Measurements from ENCODE around the gene PSMD12.
"Not testable (repeated sequence)": the region's sequence is repeated elsewhere in the genome, so short reads cannot be mapped to it uniquely, and the experiment has no call there.

Gene PSMD12

GRCh38 chr17:67332162-67332508, 34.2 kb downstream of the PSMD12 start:
- H3K9me3 ChIP-seq (ENCODE audit: control insufficient read depth, low read length); DNase-seq; H3K4me3 ChIP-seq (ENCODE audit: insufficient read depth, low read depth, low read length, poor library complexity, severe bottlenecking); H3K4me1 ChIP-seq (ENCODE audit: control insufficient read depth, insufficient read depth, low read length, poor library complexity, severe bottlenecking); H3K36me3 ChIP-seq (ENCODE audit: control insufficient read depth, insufficient read depth, low read length); H3K27ac ChIP-seq (ENCODE audit: insufficient read depth, low read length, poor library complexity, severe bottlenecking); H3K27me3 ChIP-seq (replicated peaks; ENCODE audit: control insufficient read depth, insufficient read depth, low read length, poor library complexity, severe bottlenecking): not testable (repeated sequence)

DNA sequence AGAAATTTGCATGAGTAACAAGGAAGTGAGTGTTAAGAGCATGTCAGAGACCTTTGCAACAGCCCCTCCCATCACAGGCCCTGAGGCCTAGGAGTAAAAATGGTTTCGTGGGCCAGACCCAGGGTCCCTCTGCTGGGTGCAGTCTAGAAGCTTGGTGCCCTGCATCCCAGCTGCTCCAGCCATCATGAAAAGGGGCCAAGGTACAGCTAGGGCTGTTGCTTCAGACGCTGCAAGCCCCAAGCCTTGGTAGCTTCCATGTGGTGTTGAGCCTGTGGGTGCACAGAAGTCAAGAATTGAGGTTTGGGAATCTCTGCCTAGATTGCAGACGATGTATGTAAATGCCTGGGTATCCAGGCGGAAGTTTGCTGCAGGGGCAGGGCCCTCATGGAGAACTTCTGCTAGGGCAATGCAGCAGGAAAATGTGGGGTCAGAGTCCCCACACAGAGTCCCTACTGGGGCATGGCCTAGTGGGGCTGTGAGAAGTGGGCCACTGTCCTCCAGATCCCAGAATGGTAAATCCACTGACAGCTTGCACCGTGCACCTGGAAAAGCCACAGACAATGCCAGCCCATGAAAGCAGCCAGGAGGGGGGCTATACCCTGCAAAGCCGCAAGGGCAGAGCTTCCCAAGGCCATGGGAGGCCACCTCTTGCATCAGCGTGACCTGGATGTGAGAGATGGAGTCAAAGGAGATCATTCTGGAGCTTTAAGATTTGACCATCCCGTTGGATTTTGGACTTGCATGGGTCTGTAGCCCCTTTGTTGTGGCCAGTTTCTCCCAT, 34.8 kb downstream of the PSMD12 start:
- H3K9me3 ChIP-seq (ENCODE audit: control insufficient read depth, low read length); H3K27ac ChIP-seq (ENCODE audit: insufficient read depth, low read length, poor library complexity, severe bottlenecking); H3K36me3 ChIP-seq (ENCODE audit: control insufficient read depth, insufficient read depth, low read length); H3K27me3 ChIP-seq (replicated peaks; ENCODE audit: control insufficient read depth, insufficient read depth, low read length, poor library complexity, severe bottlenecking); DNase-seq; H3K4me3 ChIP-seq (ENCODE audit: insufficient read depth, low read depth, low read length, poor library complexity, severe bottlenecking); H3K4me1 ChIP-seq (ENCODE audit: control insufficient read depth, insufficient read depth, low read length, poor library complexity, severe bottlenecking): not testable (repeated sequence)

DNA sequence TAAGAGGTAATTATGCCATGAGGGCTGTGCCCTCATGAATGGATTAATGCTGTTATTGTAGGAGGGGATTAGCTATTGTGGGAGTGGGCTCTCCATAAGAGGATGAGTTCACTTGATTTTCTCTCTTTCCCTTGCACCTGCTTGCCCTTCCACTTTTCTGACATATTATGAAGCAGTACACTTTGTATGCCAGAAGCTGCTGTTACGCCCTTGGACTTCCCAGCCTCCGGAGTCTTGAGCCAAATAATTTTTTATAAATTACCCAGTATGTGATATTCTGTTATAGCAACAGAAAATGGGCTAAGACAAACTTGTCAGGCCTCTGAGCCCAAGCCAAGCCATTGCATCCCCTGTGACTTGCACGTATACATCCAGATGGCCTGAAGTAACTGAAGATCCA, 38.4 kb downstream of the PSMD12 start:
- Histone ChIP-seq H3K4me1 (ENCODE audit: control insufficient read depth, insufficient read depth, low read length, poor library complexity, severe bottlenecking) (no peaks in the 10 kb centered on the region), H3K27me3 (replicated peaks; ENCODE audit: control insufficient read depth, insufficient read depth, low read length, poor library complexity, severe bottlenecking) (no peaks in the 10 kb centered on the region), H3K27ac (ENCODE audit: insufficient read depth, low read length, poor library complexity, severe bottlenecking) (no peak overlapping the region), H3K9me3 (ENCODE audit: control insufficient read depth, low read length) (no peaks in the 10 kb centered on the region), H3K4me3 (ENCODE audit: insufficient read depth, low read depth, low read length, poor library complexity, severe bottlenecking) (no peak overlapping the region), H3K36me3 (ENCODE audit: control insufficient read depth, insufficient read depth, low read length) (no peaks in the 10 kb centered on the region)
- no peak for DNase-seq

- not testable (repeated sequence) for H3K27me3 ChIP-seq (replicated peaks; ENCODE audit: control insufficient read depth, insufficient read depth, low read length, poor library complexity, severe bottlenecking); H3K9me3 ChIP-seq (ENCODE audit: control insufficient read depth, low read length); H3K36me3 ChIP-seq (ENCODE audit: control insufficient read depth, insufficient read depth, low read length); H3K27ac ChIP-seq (ENCODE audit: insufficient read depth, low read length, poor library complexity, severe bottlenecking); DNase-seq; H3K4me1 ChIP-seq (ENCODE audit: control insufficient read depth, insufficient read depth, low read length, poor library complexity, severe bottlenecking); H3K4me3 ChIP-seq (ENCODE audit: insufficient read depth, low read depth, low read length, poor library complexity, severe bottlenecking)
These were observed 39.2 kb downstream of the PSMD12 start for GRCh38 chr17:67326959-67327745.

DNA sequence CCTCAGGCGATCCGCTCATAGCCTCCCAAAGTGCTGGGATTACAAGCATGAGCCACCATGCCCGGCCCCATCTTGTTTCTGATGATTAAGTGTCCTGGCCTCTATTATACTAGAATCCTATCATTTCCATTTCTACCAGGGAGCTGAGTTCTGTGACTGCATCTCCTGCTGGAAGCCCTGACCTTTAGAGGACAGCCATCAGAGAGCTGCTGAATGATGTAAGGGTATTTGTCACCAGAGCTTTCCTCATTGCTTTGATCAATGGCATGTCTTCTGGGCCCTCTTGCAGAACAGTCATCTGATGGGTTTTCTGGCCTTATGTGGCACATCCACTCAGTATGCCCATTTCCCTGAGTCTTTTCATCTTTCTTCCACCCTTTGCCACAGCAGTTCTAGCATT, 39.9 kb downstream of the PSMD12 start:
- H3K4me1 ChIP-seq (ENCODE audit: control insufficient read depth, insufficient read depth, low read length, poor library complexity, severe bottlenecking): no peaks in the 10 kb centered on the region
- no peaks in the 10 kb centered on the region for H3K9me3 ChIP-seq (ENCODE audit: control insufficient read depth, low read length)
- no peak for DNase-seq
- H3K36me3 ChIP-seq (ENCODE audit: control insufficient read depth, insufficient read depth, low read length): no peaks in the 10 kb centered on the region
- no peak overlapping the region for H3K27ac ChIP-seq (ENCODE audit: insufficient read depth, low read length, poor library complexity, severe bottlenecking)
- H3K4me3 ChIP-seq (ENCODE audit: insufficient read depth, low read depth, low read length, poor library complexity, severe bottlenecking): no peak overlapping the region
- no peaks in the 10 kb centered on the region for H3K27me3 ChIP-seq (replicated peaks; ENCODE audit: control insufficient read depth, insufficient read depth, low read length, poor library complexity, severe bottlenecking)

GRCh38 chr17:67324330-67324729, 42.0 kb downstream of the PSMD12 start:
- Histone ChIP-seq H3K36me3 (ENCODE audit: control insufficient read depth, insufficient read depth, low read length) (no peaks in the 10 kb centered on the region), H3K27me3 (replicated peaks; ENCODE audit: control insufficient read depth, insufficient read depth, low read length, poor library complexity, severe bottlenecking) (no peaks in the 10 kb centered on the region), H3K9me3 (ENCODE audit: control insufficient read depth, low read length) (no peaks in the 10 kb centered on the region), H3K4me1 (ENCODE audit: control insufficient read depth, insufficient read depth, low read length, poor library complexity, severe bottlenecking) (no peaks in the 10 kb centered on the region), H3K27ac (ENCODE audit: insufficient read depth, low read length, poor library complexity, severe bottlenecking) (no peak overlapping the region), H3K4me3 (ENCODE audit: insufficient read depth, low read depth, low read length, poor library complexity, severe bottlenecking) (no peak overlapping the region)
- no peak for DNase-seq

DNA sequence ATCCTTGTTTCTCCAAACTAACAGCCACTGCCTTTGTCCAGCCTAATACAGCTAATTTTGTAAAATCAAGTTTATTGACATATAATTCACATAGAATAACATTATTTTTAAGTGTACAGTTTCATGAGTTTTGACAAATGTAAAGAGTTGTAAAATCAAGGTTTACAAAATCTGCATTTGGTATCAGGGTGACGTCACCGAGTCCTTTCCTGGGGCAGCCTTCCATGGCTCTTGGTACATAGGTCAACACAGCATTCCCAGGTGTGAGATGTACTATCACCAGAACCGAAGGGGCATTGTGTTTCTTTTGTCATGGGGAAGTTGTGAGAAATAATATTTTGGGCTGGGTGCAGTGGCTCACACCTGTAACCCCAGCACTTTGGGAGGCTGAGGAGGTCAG, 42.9 kb downstream of the PSMD12 start:
- H3K4me1 ChIP-seq (ENCODE audit: control insufficient read depth, insufficient read depth, low read length, poor library complexity, severe bottlenecking): no peaks in the 10 kb centered on the region
- no peak for DNase-seq
- H3K36me3 ChIP-seq (ENCODE audit: control insufficient read depth, insufficient read depth, low read length): no peaks in the 10 kb centered on the region
- H3K27ac ChIP-seq (ENCODE audit: insufficient read depth, low read length, poor library complexity, severe bottlenecking): no peak overlapping the region
- no peaks in the 10 kb centered on the region for H3K27me3 ChIP-seq (replicated peaks; ENCODE audit: control insufficient read depth, insufficient read depth, low read length, poor library complexity, severe bottlenecking)
- no peak overlapping the region for H3K4me3 ChIP-seq (ENCODE audit: insufficient read depth, low read depth, low read length, poor library complexity, severe bottlenecking)
- no peaks in the 10 kb centered on the region for H3K9me3 ChIP-seq (ENCODE audit: control insufficient read depth, low read length)

- no peaks in the 10 kb centered on the region for H3K4me1 ChIP-seq (ENCODE audit: control insufficient read depth, insufficient read depth, low read length, poor library complexity, severe bottlenecking)
- H3K4me3 ChIP-seq (ENCODE audit: insufficient read depth, low read depth, low read length, poor library complexity, severe bottlenecking): no peak overlapping the region
- no peaks in the 10 kb centered on the region for H3K9me3 ChIP-seq (ENCODE audit: control insufficient read depth, low read length)
- no peak for DNase-seq
- no peak overlapping the region for H3K27ac ChIP-seq (ENCODE audit: insufficient read depth, low read length, poor library complexity, severe bottlenecking)
- no peaks in the 10 kb centered on the region for H3K27me3 ChIP-seq (replicated peaks; ENCODE audit: control insufficient read depth, insufficient read depth, low read length, poor library complexity, severe bottlenecking)
- H3K36me3 ChIP-seq (ENCODE audit: control insufficient read depth, insufficient read depth, low read length): no peaks in the 10 kb centered on the region
These were observed 44.2 kb downstream of the PSMD12 start for GRCh38 chr17:67322042-67322787.

DNA sequence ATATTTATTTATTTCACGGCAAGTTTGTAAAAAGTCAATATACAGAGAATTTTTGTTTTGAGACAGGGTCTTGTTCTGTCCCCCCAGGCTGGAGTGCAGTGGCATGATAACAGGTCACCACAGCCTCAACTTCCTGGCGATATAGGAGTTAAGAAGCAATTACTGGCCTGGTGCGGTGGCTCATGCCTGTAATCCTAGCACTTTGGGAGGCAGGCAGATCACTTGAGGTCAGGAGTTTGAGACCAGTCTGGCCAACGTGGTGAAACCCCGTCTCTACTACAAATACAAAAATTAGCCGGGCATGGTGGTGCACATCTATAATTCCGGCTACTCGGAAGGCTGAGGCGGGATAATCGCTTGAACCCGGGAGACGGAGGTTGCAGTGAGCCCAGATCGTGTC, 44.9 kb downstream of the PSMD12 start:
- not testable (repeated sequence) for H3K36me3 ChIP-seq (ENCODE audit: control insufficient read depth, insufficient read depth, low read length); DNase-seq; H3K27ac ChIP-seq (ENCODE audit: insufficient read depth, low read length, poor library complexity, severe bottlenecking); H3K27me3 ChIP-seq (replicated peaks; ENCODE audit: control insufficient read depth, insufficient read depth, low read length, poor library complexity, severe bottlenecking); H3K4me1 ChIP-seq (ENCODE audit: control insufficient read depth, insufficient read depth, low read length, poor library complexity, severe bottlenecking); H3K4me3 ChIP-seq (ENCODE audit: insufficient read depth, low read depth, low read length, poor library complexity, severe bottlenecking); H3K9me3 ChIP-seq (ENCODE audit: control insufficient read depth, low read length)

DNA sequence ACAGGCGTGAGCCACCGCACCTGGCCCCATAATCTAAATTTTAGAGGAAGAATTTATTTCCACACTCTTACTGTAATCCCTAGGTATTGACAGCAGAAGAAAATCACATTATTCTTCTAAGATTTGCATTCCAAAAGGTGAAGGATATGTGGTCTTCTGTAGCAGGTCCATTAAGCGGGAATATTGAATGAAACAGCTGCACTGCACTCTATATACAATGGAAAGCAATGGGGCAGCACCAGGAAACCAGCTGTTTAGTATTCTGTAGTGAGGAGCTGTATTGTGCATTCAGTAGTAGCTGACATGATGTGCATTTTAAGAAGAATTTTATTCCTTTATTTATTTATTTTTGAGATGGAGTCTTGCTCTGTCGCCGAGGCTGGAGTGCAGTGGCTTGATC, 49.6 kb downstream of the PSMD12 start:
- H3K9me3 ChIP-seq (ENCODE audit: control insufficient read depth, low read length): no peaks in the 10 kb centered on the region
- no peak for DNase-seq
- no peaks in the 10 kb centered on the region for H3K36me3 ChIP-seq (ENCODE audit: control insufficient read depth, insufficient read depth, low read length)
- H3K4me3 ChIP-seq (ENCODE audit: insufficient read depth, low read depth, low read length, poor library complexity, severe bottlenecking): no peak overlapping the region
- H3K4me1 ChIP-seq (ENCODE audit: control insufficient read depth, insufficient read depth, low read length, poor library complexity, severe bottlenecking): no peaks in the 10 kb centered on the region
- no peaks in the 10 kb centered on the region for H3K27me3 ChIP-seq (replicated peaks; ENCODE audit: control insufficient read depth, insufficient read depth, low read length, poor library complexity, severe bottlenecking)
- H3K27ac ChIP-seq (ENCODE audit: insufficient read depth, low read length, poor library complexity, severe bottlenecking): no peak overlapping the region
